Measurements from ENCODE around the gene RAC2.

The RAC2 gene

GRCh38 chr22:37218399-37218770 lies 25.7 kb downstream of the RAC2 start:
- peak in 1 of 2 experiments; percentile 45 for DNase-seq

- DNase-seq: no peak
Observed at GRCh38 chr22:37215890-37216289, 28.2 kb downstream of the RAC2 start.

- no peak for DNase-seq
Observed at GRCh38 chr22:37214731-37215030, 29.4 kb downstream of the RAC2 start.

GRCh38 chr22:37213941-37214730 lies 29.9 kb downstream of the RAC2 start:
- DNase-seq: no peak

GRCh38 chr22:37213218-37213855 lies 30.7 kb downstream of the RAC2 start:
- DNase-seq: no peak

- DNase-seq: no peak
Observed at GRCh38 chr22:37212174-37212906, 31.7 kb downstream of the RAC2 start, which contains the start of gene SSTR3. Gene SSTR3 (minus strand): TSS chr22:37212477. CDS start chr22:37207803, 4,674 bp downstream.

- DNase-seq: no peak
Observed at GRCh38 chr22:37211866-37212173, 32.2 kb downstream of the RAC2 start.

- no peak for DNase-seq
Observed at GRCh38 chr22:37211075-37211865, 32.8 kb downstream of the RAC2 start.

GRCh38 chr22:37210041-37210803 lies 33.8 kb downstream of the RAC2 start:
- no peak for DNase-seq

GRCh38 chr22:37209140-37209845 lies 34.8 kb downstream of the RAC2 start:
- no peak for DNase-seq

- DNase-seq: no peak
Observed at GRCh38 chr22:37208401-37209139, 35.5 kb downstream of the RAC2 start.

- DNase-seq: no peak
Observed at GRCh38 chr22:37207981-37208380, 36.1 kb downstream of the RAC2 start.

GRCh38 chr22:37206841-37207821 lies 36.9 kb downstream of the RAC2 start:
- DNase-seq: no peak

GRCh38 chr22:37206118-37206840 lies 37.8 kb downstream of the RAC2 start:
- no peak for DNase-seq

GRCh38 chr22:37205046-37205445 lies 39.0 kb downstream of the RAC2 start:
- no peak for DNase-seq

- DNase-seq: no peak
Observed at GRCh38 chr22:37204045-37204655, 39.9 kb downstream of the RAC2 start.

GRCh38 chr22:37203354-37204044 lies 40.6 kb downstream of the RAC2 start:
- DNase-seq: no peak

- DNase-seq: no peak
Observed at GRCh38 chr22:37202716-37203115, 41.4 kb downstream of the RAC2 start.
